Smooth muscle cell (in vitro differentiated cells): Measurements from ENCODE around the gene MUS81. TPM values are rescaled to one million over a fixed set of nuclear protein-coding genes. Genes with fewer than 3 reads are reported as not detected.
A peak's percentile ranks its signal among the peaks of the same experiment; 100 is the strongest.

Source experiments
- DNase-seq: peaks from one replicate; lab custom pipeline; 2025; ENCODE audit not compliant: unreplicated experiment; lab: John Stamatoyannopoulos, UW
- H2AFZ ChIP-seq: fragments of 200-600 bp; sonication (generic); 2 replicates; pipeline ENCODE4 v1.6.0; 2016; ENCODE audit warnings: antibody characterized with exemption, low read depth, mild to moderate bottlenecking
- H3F3A ChIP-seq: fragments of 200-600 bp; sonication (generic); 2 replicates; pipeline ENCODE4 v1.6.0; 2017; ENCODE audit warnings: antibody characterized with exemption, low read depth
- H3K27ac ChIP-seq: fragments of 200-600 bp; sonication (generic); 2 replicates; pipeline ENCODE4 v1.5.1; 2016; ENCODE audit warnings: low read depth, mild to moderate bottlenecking
- H3K27me3 ChIP-seq: fragments of 200-600 bp; sonication (generic); 2 replicates; pipeline ENCODE4 v1.6.1; 2016; ENCODE audit warnings: low read depth, mild to moderate bottlenecking
- H3K36me3 ChIP-seq: fragments of 200-600 bp; sonication (generic); 2 replicates; pipeline ENCODE4 v1.5.1; 2016; ENCODE audit warnings: low read depth
- H3K4me1 ChIP-seq: fragments of 200-600 bp; sonication (generic); 2 replicates; pipeline ENCODE4 v1.5.1; 2016; ENCODE audit warnings: low read depth
- H3K4me2 ChIP-seq: fragments of 200-600 bp; sonication (generic); 2 replicates; pipeline ENCODE4 v1.6.0; 2016; ENCODE audit warnings: mild to moderate bottlenecking
- H3K4me3 ChIP-seq: fragments of 200-600 bp; sonication (generic); 2 replicates; pipeline ENCODE4 v1.5.1; 2016; ENCODE audit warnings: mild to moderate bottlenecking
- H3K79me2 ChIP-seq: fragments of 200-600 bp; sonication (generic); 2 replicates; pipeline ENCODE4 v1.6.0; 2016; ENCODE audit warnings: low read depth, mild to moderate bottlenecking
- H3K9ac ChIP-seq: fragments of 200-600 bp; sonication (generic); 2 replicates; pipeline ENCODE4 v1.6.0; 2016; ENCODE audit warnings: low read depth
- H3K9me3 ChIP-seq: fragments of 200-600 bp; sonication (generic); replicated peaks from 2 replicates; pipeline ENCODE4 v1.5.1; 2016; ENCODE audit warnings: low read depth
- H4K20me1 ChIP-seq: fragments of 200-600 bp; sonication (generic); 2 replicates; pipeline ENCODE4 v1.6.0; 2016; ENCODE audit warnings: low read depth
- CTCF ChIP-seq: fragments of 200-600 bp; sonication (generic); IDR thresholded peaks from 2 replicates; pipeline ENCODE4 v1.5.1; 2017; ENCODE audit warnings: borderline replicate concordance, mild to moderate bottlenecking, antibody characterized with exemption; ENCODE audit not compliant: insufficient read depth, poor library complexity, severe bottlenecking
- WGBS: methylation state at CpG from one replicate; pipeline ENCODE4 v1.1.7; 2016; ENCODE audit warnings: low lambda C conversion rate; 5-methylcytosine and 5-hydroxymethylcytosine counted together
- polyA plus RNA-seq: library from polyadenylated mRNA; unstranded; fragments of >200 nt; fragmentation: Nextera tagmentation; extraction: Ambion mirVana; gene quantifications from 2 replicates; pipeline ENCODE4 v1.2.1, GENCODE V29; 2016
- total RNA-seq: library from RNA; depleted of rRNA; stranded (reverse); fragments of >200 nt; gene quantifications from 2 replicates; pipeline ENCODE4 v1.2.3, GENCODE V29; 2014

The MUS81 gene
- total and polyA plus RNA-seq, 2 experiments from 2014 or later = 35.1 to 39.6 TPM

GRCh38 chr11:65911682-65912568, 51.7 kb downstream of the MUS81 start:
- Histone ChIP-seq H3K9me3 (no peaks in the 10 kb centered on the region), H3K4me1 (no peaks in the 10 kb centered on the region), H3K4me3 (no peak overlapping the region), H3K9ac (no peak overlapping the region), H3K27me3 (no peaks in the 10 kb centered on the region), H3K4me2 (peak overlapping the region; percentile 15), H3K79me2 (peaks cover 4% of the 10 kb centered on the region), H3K36me3 (no peaks in the 10 kb centered on the region), H4K20me1 (no peaks in the 10 kb centered on the region), H3K27ac (peak overlapping the region; percentile 37), H3F3A (peaks cover 10% of the 10 kb centered on the region), H2AFZ (no peak overlapping the region)
- TF ChIP-seq CTCF = peak; percentile 11
- DNase-seq = no peak
- 41% methylated on average over 14 of the region's 14 CpGs for WGBS

- Histone ChIP-seq H3K27me3 (no peaks in the 10 kb centered on the region), H4K20me1 (no peaks in the 10 kb centered on the region), H3F3A (peaks cover 19% of the 10 kb centered on the region), H3K4me3 (no peak overlapping the region), H3K4me1 (peaks cover 8% of the 10 kb centered on the region), H3K27ac (peak overlapping the region; percentile 61), H3K9me3 (no peaks in the 10 kb centered on the region), H2AFZ (no peak overlapping the region), H3K36me3 (no peaks in the 10 kb centered on the region), H3K4me2 (peak overlapping the region; percentile 15), H3K9ac (peak overlapping the region; percentile 31), H3K79me2 (peaks cover 13% of the 10 kb centered on the region)
- WGBS = 55% methylated on average over 4 of the region's 4 CpGs
- DNase-seq = no peak
- TF ChIP-seq CTCF = no peak
Measured at GRCh38 chr11:65912845-65913244, 52.6 kb downstream of the MUS81 start.

- Histone ChIP-seq H3K4me1 (peaks cover 17% of the 10 kb centered on the region), H3K9me3 (no peaks in the 10 kb centered on the region), H2AFZ (no peak overlapping the region), H3K4me3 (no peak overlapping the region), H3F3A (peaks cover 26% of the 10 kb centered on the region), H3K27ac (peak overlapping the region; percentile 97), H3K27me3 (no peaks in the 10 kb centered on the region), H3K9ac (peak overlapping the region; percentile 46), H4K20me1 (peaks cover 3% of the 10 kb centered on the region), H3K79me2 (peaks cover 32% of the 10 kb centered on the region), H3K36me3 (no peaks in the 10 kb centered on the region), H3K4me2 (peak overlapping the region; percentile 38)
- 70% methylated on average over 10 of the region's 10 CpGs for WGBS
- DNase-seq = no peak
- TF ChIP-seq CTCF = no peak
Measured at GRCh38 chr11:65915101-65915820, 55.0 kb downstream of the MUS81 start.
